ENCODE results near the gene MT1G.

GRCh38 chr16:56637814-56638750 is 29.8 kb downstream of the MT1G start, which contains the start of gene MT1A:
- TF ChIP-seq FOXM1 (IDR thresholded peaks at IDR 0.05; ENCODE audit: borderline replicate concordance) (no peak), SP1 (IDR thresholded peaks at IDR 0.05) (no peak), BHLHE40 (IDR thresholded peaks at IDR 0.05; ENCODE audit: borderline replicate concordance) (no peak), ELF4 (IDR thresholded peaks at IDR 0.05) (no peak)

All from HEK293T (cell line).